ENCODE measurements around the gene NOL7. TPM values are rescaled to one million over a fixed set of nuclear protein-coding genes. Genes with fewer than 3 reads are reported as not detected.

NOL7 gene
- total RNA-seq, 5 donors from 2014 or later (not counting 1 experiment from before 2014, with no cell fraction given), result 46.9 to 62.3 (median 59.3) TPM

- Mint-ChIP-seq H3K27me3 (no peaks in the 10 kb centered on the region), H3K36me3 (peaks cover 13% of the 10 kb centered on the region), H3K4me1 (peaks cover 75 to 82% (median 76%) of the 10 kb centered on the region in 3 donors), H3K27ac (peak overlapping the region; percentile 8 to 39), H3K4me3 (no peak overlapping the region), H3K9me3 (no peaks in the 10 kb centered on the region)
- no CpG with 5 or more reads among the region's 1 CpG for WGBS (ENCODE audit: insufficient coverage)
- H3K4me1 ChIP-seq (ENCODE audit: control insufficient read depth in 1 of 2, extremely low read depth in 1 of 2, insufficient read depth in 2 of 2, low read length in 2 of 2), result peaks cover 7 to 8% of the 10 kb centered on the region in 2 experiments
- DNase-seq (no peak), ATAC-seq (replicated peaks in 1 of 4) (no peak)
- ChIA-PET POLR2A (interaction anchor here (0.6 to 0.7 kb wide), 2 partner anchors 35 to 1925 kb away, joined by 3 read pairs; no protein-coding TSS in a partner anchor), CTCF (interaction anchor here in 1 of 2 donors (1.1 kb wide), 1 partner anchor 17 kb away, joined by 3 read pairs; no protein-coding TSS in a partner anchor)
- no peaks in the 10 kb centered on the region for H3K27me3 ChIP-seq (replicated peaks in 1 of 2; ENCODE audit: control insufficient read depth in 2 of 2, extremely low read depth in 1 of 2, insufficient read depth in 2 of 2, low read length in 1 of 2)
- peaks cover 0 to 5% of the 10 kb centered on the region in 2 donors for H3K36me3 ChIP-seq (ENCODE audit: control insufficient read depth in 2 of 2, extremely low read depth in 1 of 2, insufficient read depth in 1 of 2, low read length in 1 of 2)
- H3K9me3 ChIP-seq, result no peaks in the 10 kb centered on the region
- no peak overlapping the region for H3K4me3 ChIP-seq (ENCODE audit: control insufficient read depth in 1 of 2, extremely low read depth in 1 of 2, low read length in 1 of 2)
- H3K27ac ChIP-seq (ENCODE audit: low read length), result no peak overlapping the region
Observed at GRCh38 chr6:13660273-13660672, 45.1 kb downstream of the NOL7 start.

- Histone ChIP-seq H3K27ac (ENCODE audit: low read length) (no peak overlapping the region), H3K4me3 (ENCODE audit: control insufficient read depth in 1 of 2, extremely low read depth in 1 of 2, low read length in 1 of 2) (no peak overlapping the region), H3K27me3 (replicated peaks in 1 of 2; ENCODE audit: control insufficient read depth in 2 of 2, extremely low read depth in 1 of 2, insufficient read depth in 2 of 2, low read length in 1 of 2) (no peaks in the 10 kb centered on the region), H3K9me3 (no peaks in the 10 kb centered on the region), H3K4me1 (ENCODE audit: control insufficient read depth in 1 of 2, extremely low read depth in 1 of 2, insufficient read depth in 2 of 2, low read length in 2 of 2) (peaks cover 8% of the 10 kb centered on the region in 2 experiments), H3K36me3 (ENCODE audit: control insufficient read depth in 2 of 2, extremely low read depth in 1 of 2, insufficient read depth in 1 of 2, low read length in 1 of 2) (peaks cover 0 to 5% of the 10 kb centered on the region in 2 donors)
- Mint-ChIP-seq H3K27ac (peak overlapping the region in 1 of 2 donors; percentile 5), H3K4me3 (no peak overlapping the region), H3K4me1 (peaks cover 79 to 84% (median 81%) of the 10 kb centered on the region in 3 donors), H3K27me3 (no peaks in the 10 kb centered on the region), H3K9me3 (no peaks in the 10 kb centered on the region), H3K36me3 (peaks cover 8% of the 10 kb centered on the region)
- CTCF ChIA-PET, result interaction anchor here in 1 of 2 donors (0.6 to 1.1 kb wide), 2 partner anchors 17 to 35 kb away, joined by 3 read pairs; no protein-coding TSS in a partner anchor
- ATAC-seq (replicated peaks in 1 of 4), result no peak
- DNase-seq, result no peak
- WGBS (ENCODE audit: insufficient coverage), result no CpG with 5 or more reads among the region's 1 CpG
- POLR2A ChIA-PET, result interaction anchor here (0.5 to 0.7 kb wide), 3 partner anchors 34 to 1926 kb away, joined by 3 to 7 read pairs (median 3); no protein-coding TSS in a partner anchor
Observed at GRCh38 chr6:13660893-13661292, 45.8 kb downstream of the NOL7 start.

GRCh38 chr6:13661647-13662046 is 46.5 kb downstream of the NOL7 start:
- peak overlapping the region in 1 of 3 donors; percentile 34 for H3K4me3 Mint-ChIP-seq
- Histone ChIP-seq H3K9me3 (no peaks in the 10 kb centered on the region), H3K27ac (ENCODE audit: low read length) (no peak overlapping the region), H3K27me3 (replicated peaks in 1 of 2; ENCODE audit: control insufficient read depth in 2 of 2, extremely low read depth in 1 of 2, insufficient read depth in 2 of 2, low read length in 1 of 2) (no peaks in the 10 kb centered on the region), H3K36me3 (ENCODE audit: control insufficient read depth in 2 of 2, extremely low read depth in 1 of 2, insufficient read depth in 1 of 2, low read length in 1 of 2) (peaks cover 0 to 2% of the 10 kb centered on the region in 2 donors), H3K4me3 (ENCODE audit: control insufficient read depth in 1 of 2, extremely low read depth in 1 of 2, low read length in 1 of 2) (no peak overlapping the region), H3K4me1 (ENCODE audit: control insufficient read depth in 1 of 2, extremely low read depth in 1 of 2, insufficient read depth in 2 of 2, low read length in 2 of 2) (peaks cover 12 to 13% of the 10 kb centered on the region in 2 experiments)
- H3K4me1 Mint-ChIP-seq, result peaks cover 83 to 88% (median 85%) of the 10 kb centered on the region in 3 donors
- H3K36me3 Mint-ChIP-seq, result peaks cover 4% of the 10 kb centered on the region
- ATAC-seq (replicated peaks in 1 of 4), result no peak
- ChIA-PET CTCF (no interaction called here), POLR2A (interaction anchor here in 1 of 2 donors (0.5 kb wide), 1 partner anchor 34 kb away, joined by 7 read pairs; no protein-coding TSS in a partner anchor)
- no peak overlapping the region for H3K27ac Mint-ChIP-seq
- no peaks in the 10 kb centered on the region for H3K27me3 Mint-ChIP-seq
- WGBS (ENCODE audit: insufficient coverage), result no CpG with 5 or more reads among the region's 2 CpGs
- DNase-seq, result no peak
- H3K9me3 Mint-ChIP-seq, result no peaks in the 10 kb centered on the region

- peaks cover 87 to 94% (median 91%) of the 10 kb centered on the region in 3 donors for H3K4me1 Mint-ChIP-seq
- ATAC-seq (replicated peaks in 1 of 4), result no peak
- H3K27ac Mint-ChIP-seq, result peak overlapping the region; percentile 2 to 34
- ChIA-PET CTCF (interaction anchor here (0.5 to 0.6 kb wide), 3 partner anchors 24 to 92 kb away, joined by 3 read pairs; no protein-coding TSS in a partner anchor), POLR2A (interaction anchor here in 1 of 2 donors (0.6 to 1.3 kb wide), 3 partner anchors 10 to 15 kb away, joined by 3 to 16 read pairs (median 4); no protein-coding TSS in a partner anchor)
- H3K4me3 Mint-ChIP-seq, result peak overlapping the region in 1 of 3 donors; percentile 6
- DNase-seq, result no peak
- no peaks in the 10 kb centered on the region for H3K27me3 Mint-ChIP-seq
- no peaks in the 10 kb centered on the region for H3K36me3 Mint-ChIP-seq
- H3K36me3 ChIP-seq (ENCODE audit: control insufficient read depth in 2 of 2, extremely low read depth in 1 of 2, insufficient read depth in 1 of 2, low read length in 1 of 2), result no peaks in the 10 kb centered on the region
- H3K4me1 ChIP-seq (ENCODE audit: control insufficient read depth in 1 of 2, extremely low read depth in 1 of 2, insufficient read depth in 2 of 2, low read length in 2 of 2), result peaks cover 13 to 16% of the 10 kb centered on the region in 2 experiments
- WGBS (ENCODE audit: insufficient coverage), result no CpG with 5 or more reads among the region's 3 CpGs
- no peaks in the 10 kb centered on the region for H3K9me3 ChIP-seq
- H3K27ac ChIP-seq (ENCODE audit: low read length), result no peak overlapping the region
- H3K9me3 Mint-ChIP-seq, result no peaks in the 10 kb centered on the region
- H3K27me3 ChIP-seq (replicated peaks in 1 of 2; ENCODE audit: control insufficient read depth in 2 of 2, extremely low read depth in 1 of 2, insufficient read depth in 2 of 2, low read length in 1 of 2), result no peaks in the 10 kb centered on the region
- no peak overlapping the region for H3K4me3 ChIP-seq (ENCODE audit: control insufficient read depth in 1 of 2, extremely low read depth in 1 of 2, low read length in 1 of 2)
Observed at GRCh38 chr6:13662651-13663334, 47.7 kb downstream of the NOL7 start.

GRCh38 chr6:13663986-13664385 is 48.9 kb downstream of the NOL7 start:
- WGBS (ENCODE audit: insufficient coverage), result 100% methylated on average over 2 of the region's 4 CpGs
- Histone ChIP-seq H3K4me1 (ENCODE audit: control insufficient read depth in 1 of 2, extremely low read depth in 1 of 2, insufficient read depth in 2 of 2, low read length in 2 of 2) (peaks cover 10 to 16% of the 10 kb centered on the region in 2 experiments), H3K27ac (ENCODE audit: low read length) (no peak overlapping the region), H3K9me3 (no peaks in the 10 kb centered on the region), H3K36me3 (ENCODE audit: control insufficient read depth in 2 of 2, extremely low read depth in 1 of 2, insufficient read depth in 1 of 2, low read length in 1 of 2) (no peaks in the 10 kb centered on the region), H3K4me3 (ENCODE audit: control insufficient read depth in 1 of 2, extremely low read depth in 1 of 2, low read length in 1 of 2) (no peak overlapping the region), H3K27me3 (replicated peaks in 1 of 2; ENCODE audit: control insufficient read depth in 2 of 2, extremely low read depth in 1 of 2, insufficient read depth in 2 of 2, low read length in 1 of 2) (no peaks in the 10 kb centered on the region)
- Mint-ChIP-seq H3K4me1 (peaks cover 92 to 99% (median 96%) of the 10 kb centered on the region in 3 donors), H3K4me3 (peak overlapping the region in 1 of 3 donors; percentile 6), H3K9me3 (no peaks in the 10 kb centered on the region), H3K27me3 (no peaks in the 10 kb centered on the region), H3K27ac (peak overlapping the region in 1 of 2 donors; percentile 53), H3K36me3 (no peaks in the 10 kb centered on the region)
- POLR2A ChIA-PET, result interaction anchor here in 1 of 2 donors (0.7 kb wide), 1 partner anchor 29 kb away, joined by 4 read pairs; no protein-coding TSS in a partner anchor
- DNase-seq (no peak), ATAC-seq (replicated peaks in 1 of 4) (no peak)
- CTCF ChIA-PET, result interaction anchor here in 1 of 2 donors (1.1 to 1.3 kb wide), 2 partner anchors 16 to 49 kb away, joined by 4 read pairs; partner anchors contain the start of gene NOL7

- ATAC-seq (replicated peaks in 1 of 4), result no peak
- Histone ChIP-seq H3K9me3 (no peaks in the 10 kb centered on the region), H3K27me3 (replicated peaks in 1 of 2; ENCODE audit: control insufficient read depth in 2 of 2, extremely low read depth in 1 of 2, insufficient read depth in 2 of 2, low read length in 1 of 2) (no peaks in the 10 kb centered on the region), H3K27ac (ENCODE audit: low read length) (no peak overlapping the region), H3K4me1 (ENCODE audit: control insufficient read depth in 1 of 2, extremely low read depth in 1 of 2, insufficient read depth in 2 of 2, low read length in 2 of 2) (peaks cover 15 to 16% of the 10 kb centered on the region in 2 experiments), H3K36me3 (ENCODE audit: control insufficient read depth in 2 of 2, extremely low read depth in 1 of 2, insufficient read depth in 1 of 2, low read length in 1 of 2) (no peaks in the 10 kb centered on the region), H3K4me3 (ENCODE audit: control insufficient read depth in 1 of 2, extremely low read depth in 1 of 2, low read length in 1 of 2) (no peak overlapping the region)
- no peaks in the 10 kb centered on the region for H3K27me3 Mint-ChIP-seq
- peak overlapping the region in 1 of 3 donors; percentile 2 for H3K4me3 Mint-ChIP-seq
- peaks cover 94 to 98% (median 97%) of the 10 kb centered on the region in 3 donors for H3K4me1 Mint-ChIP-seq
- H3K36me3 Mint-ChIP-seq, result no peaks in the 10 kb centered on the region
- no peak overlapping the region for H3K27ac Mint-ChIP-seq
- H3K9me3 Mint-ChIP-seq, result no peaks in the 10 kb centered on the region
- no peak for DNase-seq
- POLR2A ChIA-PET, result interaction anchor here (0.5 to 0.7 kb wide), 2 partner anchors 16 to 28 kb away, joined by 4 to 6 read pairs; no protein-coding TSS in a partner anchor
- CTCF ChIA-PET, result interaction anchor here in 1 of 2 donors (1.1 to 1.3 kb wide), 2 partner anchors 15 to 50 kb away, joined by 4 read pairs; partner anchors contain the start of gene NOL7
Observed at GRCh38 chr6:13664703-13665352, 49.7 kb downstream of the NOL7 start.
